Motor neuron (in vitro differentiated cells): Measurements from ENCODE around the gene MCTP2. TPM values are rescaled to one million over a fixed set of nuclear protein-coding genes. Genes with fewer than 3 reads are reported as not detected.
A peak's percentile ranks its signal among the peaks of the same experiment; 100 is the strongest.

Experiments
- ATAC-seq, 8 experiments: fragments of 200-7000 bp; cut with Tn5 transposase; replicated peaks in 6 of 8; 2 replicates each; pipeline ENCODE4 v1.8.0; 2021; ENCODE audit warnings: mild to moderate bottlenecking in 8 of 8, moderate library complexity in 8 of 8
- H3K27ac ChIP-seq, 2 donors: fragments of 250-450 bp; sonication (Bioruptor Pico); 2 replicates each; pipeline ENCODE4 v1.9.0; 2021; ENCODE audit warnings: antibody characterized with exemption in 2 of 2, mild to moderate bottlenecking in 2 of 2, moderate library complexity in 1 of 2
- H3K4me1 ChIP-seq, 2 donors: fragments of 250-450 bp; sonication (Bioruptor Pico); replicated peaks in 1 of 2; 2 replicates each; pipeline ENCODE4 v1.6.1; 2021; ENCODE audit warnings: antibody characterized with exemption in 2 of 2, mild to moderate bottlenecking in 2 of 2, moderate library complexity in 1 of 2
- H3K4me3 ChIP-seq, 5 donors: fragments of 250-450 bp; sonication (Bioruptor Pico); 2 replicates each; pipeline ENCODE4 v1.9.0; 2021; ENCODE audit warnings: antibody characterized with exemption in 5 of 5, mild to moderate bottlenecking in 5 of 5, moderate library complexity in 4 of 5
- WGBS, 10 experiments: fragments of 450-650 bp; shearing (Covaris generic); methylation state at CpG; one replicate each; pipeline ENCODE4 v1.0.0; 2022; 5-methylcytosine and 5-hydroxymethylcytosine counted together
- in situ Hi-C, 9 experiments: fragments of 400-800 bp; cut with MboI; loops; one replicate each; pipeline ENCODE4 v1.15.0; 2021; ENCODE audit warnings: low sequenced_read_pairs in 9 of 9, low pct_unique_long_range_greater_than_20kb in 2 of 9; ENCODE audit not compliant: unreplicated experiment in 9 of 9
- total RNA-seq, 8 experiments: library from RNA; unstranded; fragments of 300-600 nt; gene quantifications; 2 replicates each; pipeline versions ENCODE4 v1.2.3 to v1.2.4, GENCODE V29; 2022

Gene MCTP2
- total RNA-seq, 8 experiments from 2014 or later = 0.11 to 50.8 (median 2.0) TPM

GRCh38 chr15:94225616-94226015, 5.7 kb upstream of the MCTP2 start:
- Histone ChIP-seq H3K4me3 (no peak overlapping the region), H3K27ac (no peak overlapping the region), H3K4me1 (peaks cover 0 to 10% of the 10 kb centered on the region in 2 donors)
- ATAC-seq = no peak
- 14 to 71% (median 44%) methylated on average over 1 to 2 of the region's 2 CpGs; no CpG with 5 or more reads in 2 of the 10 experiments for WGBS, 10 experiments
- in situ Hi-C loops = no loop called here

- in situ Hi-C loops = no loop called here
- Histone ChIP-seq H3K27ac (no peak overlapping the region), H3K4me3 (no peak overlapping the region), H3K4me1 (peaks cover 0 to 11% of the 10 kb centered on the region in 2 donors)
- WGBS, 10 experiments = 43 to 100% (median 83%) methylated on average over 1 to 2 of the region's 2 CpGs
- ATAC-seq = no peak
Measured at GRCh38 chr15:94228611-94229010, 2.8 kb upstream of the MCTP2 start.

- Histone ChIP-seq H3K27ac (no peak overlapping the region), H3K4me1 (peaks cover 0 to 11% of the 10 kb centered on the region in 2 donors), H3K4me3 (no peak overlapping the region)
- WGBS, 10 experiments = 77 to 94% (median 86%) methylated on average over 2 to 10 of the region's 10 CpGs
- no peak for ATAC-seq
- in situ Hi-C loops = no loop called here
Measured at GRCh38 chr15:94229591-94230369, 1.6 kb upstream of the MCTP2 start.

GRCh38 chr15:94230431-94230882, 904 bp upstream of the MCTP2 start:
- Histone ChIP-seq H3K27ac (no peak overlapping the region), H3K4me3 (peak overlapping the region in 4 of 5 donors; percentile 34 to 45 (median 40)), H3K4me1 (peaks cover 0 to 11% of the 10 kb centered on the region in 2 donors)
- in situ Hi-C loops = no loop called here
- WGBS, 10 experiments = 9 to 44% (median 31%) methylated on average over 5 to 11 of the region's 11 CpGs
- ATAC-seq = peak in 3 of 8 experiments; percentile 0 to 13 (median 7)

- Histone ChIP-seq H3K4me3 (peak overlapping the region; percentile 34 to 45 (median 37)), H3K27ac (no peak overlapping the region), H3K4me1 (peaks cover 0 to 11% of the 10 kb centered on the region in 2 donors)
- 0 to 33% (median 19%) methylated on average over 1 to 20 of the region's 25 CpGs for WGBS, 10 experiments
- in situ Hi-C loops = no loop called here
- ATAC-seq = peak in 7 of 8 experiments; percentile 48 to 66 (median 56)
Measured at GRCh38 chr15:94231723-94232468, 535 bp downstream of the MCTP2 start.

- Histone ChIP-seq H3K4me3 (no peak overlapping the region), H3K27ac (no peak overlapping the region), H3K4me1 (peaks cover 0 to 11% of the 10 kb centered on the region in 2 donors)
- ATAC-seq = no peak
- WGBS, 10 experiments = 11 to 96% (median 82%) methylated on average over 2 to 3 of the region's 3 CpGs
- in situ Hi-C loops = no loop called here
Measured at GRCh38 chr15:94233441-94233840, 2.1 kb downstream of the MCTP2 start.

- peaks cover 0 to 5% of the 10 kb centered on the region in 2 donors for H3K4me1 ChIP-seq
- peak in 1 of 8 experiments; percentile 24 for ATAC-seq
- in situ Hi-C loops = no loop called here
- no peak overlapping the region for H3K27ac ChIP-seq
- no peak overlapping the region for H3K4me3 ChIP-seq
- 0 to 80% (median 40%) methylated on average over 1 to 2 of the region's 3 CpGs; no CpG with 5 or more reads in 3 of the 10 experiments for WGBS, 10 experiments
Measured at GRCh38 chr15:94234300-94234699, 2.9 kb downstream of the MCTP2 start.

GRCh38 chr15:94235041-94235440, 3.7 kb downstream of the MCTP2 start:
- H3K4me3 ChIP-seq = no peak overlapping the region
- no peak for ATAC-seq
- peaks cover 0 to 5% of the 10 kb centered on the region in 2 donors for H3K4me1 ChIP-seq
- H3K27ac ChIP-seq = no peak overlapping the region
- 67 to 95% (median 93%) methylated on average over 3 to 14 of the region's 14 CpGs; no CpG with 5 or more reads in 1 of the 10 experiments for WGBS, 10 experiments
- in situ Hi-C loops = no loop called here

- 72 to 100% (median 96%) methylated on average over 1 to 6 of the region's 6 CpGs; no CpG with 5 or more reads in 1 of the 10 experiments for WGBS, 10 experiments
- no peak for ATAC-seq
- in situ Hi-C loops = no loop called here
- Histone ChIP-seq H3K27ac (no peak overlapping the region), H3K4me3 (no peak overlapping the region), H3K4me1 (peaks cover 0 to under 1% of the 10 kb centered on the region in 2 donors)
Measured at GRCh38 chr15:94235646-94236045, 4.3 kb downstream of the MCTP2 start.

- Histone ChIP-seq H3K4me3 (no peak overlapping the region), H3K27ac (no peak overlapping the region), H3K4me1 (no peaks in the 10 kb centered on the region)
- no peak for ATAC-seq
- in situ Hi-C loops = no loop called here
- 81 to 100% (median 92%) methylated on average over 1 to 4 of the region's 4 CpGs; no CpG with 5 or more reads in 4 of the 10 experiments for WGBS, 10 experiments
Measured at GRCh38 chr15:94236608-94237007, 5.2 kb downstream of the MCTP2 start.

GRCh38 chr15:94237903-94238302, 6.5 kb downstream of the MCTP2 start:
- 64 to 93% (median 78%) methylated on average over 3 to 8 of the region's 8 CpGs for WGBS, 10 experiments
- in situ Hi-C loops = no loop called here
- no peak for ATAC-seq
- H3K4me3 ChIP-seq = no peak overlapping the region
- no peaks in the 10 kb centered on the region for H3K4me1 ChIP-seq
- no peak overlapping the region for H3K27ac ChIP-seq

GRCh38 chr15:94238539-94239118, 7.3 kb downstream of the MCTP2 start:
- Histone ChIP-seq H3K27ac (no peak overlapping the region), H3K4me1 (no peaks in the 10 kb centered on the region), H3K4me3 (no peak overlapping the region)
- in situ Hi-C loops = no loop called here
- ATAC-seq = no peak
- 57 to 100% (median 82%) methylated on average over 2 to 4 of the region's 4 CpGs for WGBS, 10 experiments

- no peak for ATAC-seq
- 0 to 72% (median 50%) methylated on average over 1 to 2 of the region's 2 CpGs; no CpG with 5 or more reads in 1 of the 10 experiments for WGBS, 10 experiments
- H3K4me3 ChIP-seq = no peak overlapping the region
- no peak overlapping the region for H3K27ac ChIP-seq
- in situ Hi-C loops = no loop called here
- no peaks in the 10 kb centered on the region for H3K4me1 ChIP-seq
Measured at GRCh38 chr15:94239474-94239873, 8.1 kb downstream of the MCTP2 start.
